ENCODE measurements around the gene HAP1.
"Not testable (repeated sequence)": the region's sequence is repeated elsewhere in the genome, so short reads cannot be mapped to it uniquely, and the experiment has no call there.

HAP1 gene

DNA sequence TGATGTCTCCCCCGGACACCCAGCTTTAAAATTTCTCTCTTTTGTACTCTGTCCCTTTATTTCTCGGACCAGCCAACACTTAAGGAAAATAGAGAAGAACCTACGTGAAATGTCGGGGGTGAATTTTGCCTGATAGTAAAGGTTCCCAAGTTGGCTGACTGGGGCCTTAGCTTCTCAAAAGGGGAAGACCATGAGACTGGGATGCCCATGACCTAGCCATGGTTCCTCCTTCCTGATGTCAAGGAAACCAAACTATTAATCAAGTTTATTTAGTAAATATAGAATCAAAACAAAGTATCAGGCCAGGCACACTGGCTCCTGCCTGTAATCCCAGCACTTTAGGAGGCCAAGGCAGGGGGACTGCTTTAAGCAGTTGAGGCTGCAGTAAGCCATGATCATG is 48.2 kb downstream of the HAP1 start:
- H3K4me3 ChIP-seq (replicated peaks in 1 of 2; ENCODE audit: low read depth in 2 of 2, low read length in 2 of 2) = no peak overlapping the region
- TF ChIP-seq, protein P1, sequence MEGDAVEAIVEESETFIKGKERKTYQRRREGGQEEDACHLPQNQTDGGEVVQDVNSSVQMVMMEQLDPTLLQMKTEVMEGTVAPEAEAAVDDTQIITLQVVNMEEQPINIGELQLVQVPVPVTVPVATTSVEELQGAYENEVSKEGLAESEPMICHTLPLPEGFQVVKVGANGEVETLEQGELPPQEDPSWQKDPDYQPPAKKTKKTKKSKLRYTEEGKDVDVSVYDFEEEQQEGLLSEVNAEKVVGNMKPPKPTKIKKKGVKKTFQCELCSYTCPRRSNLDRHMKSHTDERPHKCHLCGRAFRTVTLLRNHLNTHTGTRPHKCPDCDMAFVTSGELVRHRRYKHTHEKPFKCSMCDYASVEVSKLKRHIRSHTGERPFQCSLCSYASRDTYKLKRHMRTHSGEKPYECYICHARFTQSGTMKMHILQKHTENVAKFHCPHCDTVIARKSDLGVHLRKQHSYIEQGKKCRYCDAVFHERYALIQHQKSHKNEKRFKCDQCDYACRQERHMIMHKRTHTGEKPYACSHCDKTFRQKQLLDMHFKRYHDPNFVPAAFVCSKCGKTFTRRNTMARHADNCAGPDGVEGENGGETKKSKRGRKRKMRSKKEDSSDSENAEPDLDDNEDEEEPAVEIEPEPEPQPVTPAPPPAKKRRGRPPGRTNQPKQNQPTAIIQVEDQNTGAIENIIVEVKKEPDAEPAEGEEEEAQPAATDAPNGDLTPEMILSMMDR (IDR thresholded peaks at IDR 0.05; ENCODE audit: low read depth, low read length) = no peak
- no peak for DNase-seq (ENCODE audit: low read depth in 2 of 2)

DNA sequence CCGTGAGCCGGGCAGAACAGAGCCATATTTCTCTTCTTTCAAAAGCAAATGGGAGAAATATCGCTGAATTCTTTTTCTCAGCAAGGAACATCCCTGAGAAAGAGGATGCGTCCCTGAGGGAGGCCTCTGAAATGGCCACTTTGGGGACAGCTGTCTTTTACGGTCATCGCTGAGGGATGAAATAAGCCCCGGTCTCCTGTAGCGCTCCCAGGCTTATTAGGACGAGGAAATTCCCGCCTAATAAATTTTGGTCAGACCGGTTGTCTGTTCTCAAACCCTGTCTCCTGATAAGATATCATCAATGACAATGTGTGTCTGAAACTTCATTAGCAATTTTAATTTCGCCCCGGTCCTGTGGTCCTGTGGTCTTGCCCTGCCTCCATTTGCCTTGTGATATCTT is 48.7 kb downstream of the HAP1 start:
- H3K4me3 ChIP-seq (replicated peaks in 1 of 2; ENCODE audit: low read depth in 2 of 2, low read length in 2 of 2); DNase-seq (ENCODE audit: low read depth in 2 of 2): not testable (repeated sequence)

DNA sequence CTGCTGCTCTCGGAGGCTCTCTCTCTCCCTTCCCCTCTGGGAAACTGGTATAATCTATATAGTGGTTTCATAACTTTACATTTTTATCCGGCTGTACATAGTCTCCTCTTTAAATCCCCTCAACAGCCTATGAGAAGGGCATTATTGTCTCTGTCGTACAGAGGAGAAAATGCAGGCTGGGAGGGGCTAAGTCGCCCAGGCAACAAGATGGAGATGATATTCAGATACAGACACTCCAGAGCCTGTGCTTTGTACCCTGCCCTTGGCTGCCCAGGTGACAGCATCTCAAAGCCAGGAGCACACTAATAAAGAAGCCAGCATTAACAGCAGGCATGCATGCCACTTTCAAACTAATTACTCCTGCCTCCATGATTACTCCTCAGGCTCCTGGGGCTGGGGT is 50.4 kb downstream of the HAP1 start:
- H3K4me3 ChIP-seq (replicated peaks in 1 of 2; ENCODE audit: low read depth in 2 of 2, low read length in 2 of 2) = no peak overlapping the region
- TF ChIP-seq, protein P1 (IDR thresholded peaks at IDR 0.05; ENCODE audit: low read depth, low read length) = no peak
- DNase-seq (ENCODE audit: low read depth in 2 of 2) = no peak

DNA sequence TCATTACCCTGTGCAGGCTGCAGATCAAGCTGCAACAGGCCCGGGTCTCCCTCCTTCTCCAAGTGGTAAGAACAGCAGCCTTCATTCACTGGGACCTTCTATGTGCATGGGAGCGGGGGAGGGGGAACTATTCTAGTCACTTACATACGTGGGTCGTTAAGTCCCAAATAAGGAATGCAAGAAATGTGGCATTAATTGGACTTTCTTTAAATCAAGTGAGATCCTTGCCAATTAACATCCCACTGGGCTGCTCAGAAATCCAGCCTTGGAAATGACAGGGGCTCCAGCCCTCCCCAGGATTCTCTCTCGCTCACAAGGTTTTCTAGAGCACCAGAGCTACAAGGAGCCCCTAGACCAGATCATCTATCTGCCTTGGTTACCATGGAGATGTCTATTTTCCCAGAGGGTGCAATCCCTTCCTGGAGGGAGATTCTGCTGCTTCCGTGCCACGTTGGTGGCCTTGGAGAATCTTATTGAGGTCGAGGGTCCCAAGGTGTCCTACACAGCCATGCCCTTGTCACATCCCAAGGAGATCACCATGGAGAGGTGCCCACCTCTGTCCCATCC is 50.9 kb downstream of the HAP1 start:
- DNase-seq (ENCODE audit: low read depth in 2 of 2) = no peak
- TF ChIP-seq, protein P1 (IDR thresholded peaks at IDR 0.05; ENCODE audit: low read depth, low read length) = no peak
- no peak overlapping the region for H3K4me3 ChIP-seq (replicated peaks in 1 of 2; ENCODE audit: low read depth in 2 of 2, low read length in 2 of 2)

DNA sequence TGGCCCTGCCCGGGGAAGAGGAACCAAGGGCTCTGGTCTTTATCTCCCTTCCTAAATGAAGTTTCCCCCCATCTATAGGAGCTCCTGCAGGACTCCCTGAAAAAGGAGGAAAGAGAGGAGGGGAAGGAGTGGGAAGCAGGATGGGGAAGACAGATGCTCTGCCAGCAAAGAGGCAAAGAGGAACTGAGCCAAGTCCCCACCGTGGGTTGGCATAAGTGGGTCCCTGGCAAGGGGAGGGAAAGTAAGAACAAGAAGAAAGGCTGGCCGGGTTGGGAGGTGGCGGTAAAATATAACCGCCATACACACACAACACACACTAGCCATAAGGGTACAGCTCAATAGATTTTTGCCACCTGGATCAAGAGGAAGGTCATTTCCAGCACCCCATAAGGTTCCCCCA is 51.8 kb downstream of the HAP1 start:
- DNase-seq (ENCODE audit: low read depth in 2 of 2) = no peak
- H3K4me3 ChIP-seq (replicated peaks in 1 of 2; ENCODE audit: low read depth in 2 of 2, low read length in 2 of 2) = no peak overlapping the region
- TF ChIP-seq, protein P1 (IDR thresholded peaks at IDR 0.05; ENCODE audit: low read depth, low read length) = no peak

DNA sequence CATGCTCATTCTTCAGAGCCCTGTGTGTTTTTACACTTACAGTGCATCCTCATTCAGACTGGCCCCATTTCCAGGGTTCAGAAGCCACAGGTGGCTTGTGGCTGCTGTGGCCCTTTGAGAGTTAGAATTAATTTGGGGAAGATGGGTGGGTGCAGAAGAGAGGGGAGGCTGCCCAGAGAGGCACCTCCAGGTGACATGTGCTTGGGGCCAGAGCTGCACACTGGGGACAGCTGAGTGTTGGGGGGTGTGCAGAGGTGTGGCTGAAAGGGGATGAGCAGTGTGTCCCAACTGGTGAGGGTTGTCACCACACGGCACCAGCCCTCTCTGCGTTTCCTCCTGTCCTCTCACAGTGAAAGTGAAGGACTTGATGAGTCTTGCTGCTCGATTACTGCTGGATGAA is 52.7 kb downstream of the HAP1 start:
- H3K4me3 ChIP-seq (replicated peaks in 1 of 2; ENCODE audit: low read depth in 2 of 2, low read length in 2 of 2) = no peak overlapping the region
- TF ChIP-seq, protein P1 (IDR thresholded peaks at IDR 0.05; ENCODE audit: low read depth, low read length) = no peak
- DNase-seq (ENCODE audit: low read depth in 2 of 2) = no peak

DNA sequence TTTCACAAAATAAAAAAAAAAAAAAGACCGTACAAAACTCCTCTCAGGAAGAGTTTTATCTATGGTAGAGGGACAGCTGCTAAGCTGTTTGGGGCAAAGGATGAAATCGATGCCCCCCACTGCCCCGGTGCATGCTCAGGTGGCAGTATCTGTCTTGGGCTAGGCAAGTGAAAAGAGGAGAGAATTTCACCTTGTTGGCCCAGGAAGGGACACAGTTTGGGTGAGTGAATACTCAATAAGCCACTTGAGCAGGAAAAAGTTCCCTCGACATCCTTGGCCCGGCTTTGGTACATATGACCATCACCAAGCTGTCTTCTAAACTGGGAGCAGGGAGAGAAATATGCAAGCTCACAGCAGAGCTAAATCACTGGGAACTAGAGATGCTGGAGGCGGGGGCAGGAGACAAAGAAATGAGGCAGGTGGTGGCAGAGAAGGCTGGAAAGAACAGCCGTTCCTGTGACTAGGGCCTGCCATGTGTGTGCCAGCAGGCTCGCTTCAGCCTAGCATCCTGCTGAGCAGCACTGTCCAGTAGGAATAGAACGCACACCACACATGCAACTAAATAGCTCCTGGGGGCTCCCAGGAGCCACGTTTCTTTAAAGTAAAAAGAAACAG is 53.9 kb downstream of the HAP1 start:
- H3K4me3 ChIP-seq (replicated peaks in 1 of 2; ENCODE audit: low read depth in 2 of 2, low read length in 2 of 2) = no peak overlapping the region
- DNase-seq (ENCODE audit: low read depth in 2 of 2) = no peak
- TF ChIP-seq, protein P1 (IDR thresholded peaks at IDR 0.05; ENCODE audit: low read depth, low read length) = no peak
